Peyer's patch (tissue), 4 donors: Measurements from ENCODE around the gene RAPGEF2.

Source experiments
- CTCF ChIP-seq, 6 experiments: fragments of 450-650 bp in 4 of 6; fragments of 200-600 bp in 2 of 6; sonication (generic) in 1 of 6; IDR thresholded peaks; one replicate each; pipeline ENCODE4 v1.5.1; 2017 to 2019; ENCODE audit warnings: antibody characterized with exemption in 6 of 6, mild to moderate bottlenecking in 3 of 6, moderate library complexity in 1 of 6
- POLR2A ChIP-seq, 2 donors: fragments of 450-650 bp; IDR thresholded peaks; one replicate each; pipeline ENCODE4 v1.5.1; 2017; ENCODE audit warnings: antibody characterized with exemption in 2 of 2, mild to moderate bottlenecking in 2 of 2, moderate library complexity in 2 of 2

GRCh38 chr4:159366966-159367780 lies 264.3 kb downstream of the RAPGEF2 start:
- TF ChIP-seq POLR2A (IDR thresholded peaks at IDR 0.05) (no peak), CTCF (IDR thresholded peaks at IDR 0.05) (no peak)
